GM12878 (cell line): ENCODE data around the gene GRIK5. TPM values are rescaled to one million over a fixed set of nuclear protein-coding genes. Genes with fewer than 3 reads are reported as not detected.

ENCODE experiments used
- ATAC-seq: fragments of 200-7000 bp; cut with Tn5 transposase; 3 replicates; pipeline ENCODE4 v1.9.1; 2020; ENCODE audit warnings: mild to moderate bottlenecking, moderate library complexity
- BruUV-seq: library from RNA; stranded (reverse); fragments of 400-500 nt; replicated peaks from 2 replicates; lab custom pipeline; 2021; lab: Mats Ljungman, UMichigan
- CTCF ChIA-PET: fragments of 300-600 bp; sonication (Branson Sonifier 250); formaldehyde crosslinking; extraction: SDS; loops from one replicate; lab custom pipeline; 2021; ENCODE audit warnings: inconsistent platforms; lab: Yijun Ruan, JAX
- POLR2A ChIA-PET: fragments of 350-600 bp; formaldehyde crosslinking; extraction: SDS; loops from one replicate; lab custom pipeline; 2021; ENCODE audit warnings: inconsistent platforms; lab: Charles Lee
- RAD21 ChIA-PET: fragments of 300-600 bp; sonication (Branson Sonifier 250); formaldehyde crosslinking; loops from one replicate; lab custom pipeline; 2023; ENCODE audit warnings: antibody characterized with exemption; ENCODE audit not compliant: unreplicated experiment; lab: Charles Lee
- SMC1A ChIA-PET: fragments of 300-600 bp; sonication (Branson Sonifier 250); formaldehyde crosslinking; loops from one replicate; lab custom pipeline; 2023; ENCODE audit not compliant: unreplicated experiment, uncharacterized antibody; lab: Charles Lee
- DNase-seq: peaks from one replicate; pipeline ENCODE4 v3.0.0-alpha.2; 2011; ENCODE audit warnings: low read depth, low spot score
- FAIRE-seq: peaks from 3 replicates; lab custom pipeline; 2011; peaks lifted over from hg19 to GRCh38; lab: Jason Lieb, UNC
- H2AFZ ChIP-seq: 2 replicates; pipeline ENCODE4 v1.6.0; 2011; ENCODE audit warnings: low read depth, low read length, control low read depth; ENCODE audit not compliant: control insufficient read depth
- H3K27ac ChIP-seq: 2 replicates; pipeline ENCODE4 v1.5.1; 2011; ENCODE audit warnings: control low read depth; ENCODE audit not compliant: control insufficient read depth, insufficient read depth
- H3K27me3 ChIP-seq, 2 experiments: replicated peaks in 1 of 2; 2 replicates each; pipeline versions ENCODE4 v1.6.0 to v1.6.1; 2011; ENCODE audit warnings: low read length in 1 of 2; ENCODE audit not compliant: control insufficient read depth in 2 of 2, insufficient read depth in 2 of 2
- H3K36me3 ChIP-seq, 2 experiments: 2 replicates each; pipeline ENCODE4 v1.5.1; 2011; ENCODE audit warnings: low read length in 1 of 2; ENCODE audit not compliant: control insufficient read depth in 2 of 2, insufficient read depth in 2 of 2
- H3K4me1 ChIP-seq: 2 replicates; pipeline ENCODE4 v1.6.1; 2011; ENCODE audit warnings: mild to moderate bottlenecking, low read length, moderate library complexity, mixed read lengths; ENCODE audit not compliant: control insufficient read depth, insufficient read depth
- H3K4me2 ChIP-seq: 2 replicates; pipeline ENCODE4 v1.6.0; 2011; ENCODE audit warnings: control low read depth; ENCODE audit not compliant: control insufficient read depth, insufficient read depth
- H3K4me3 ChIP-seq: fragments of 200-600 bp; sonication (generic); 2 replicates; pipeline ENCODE4 v1.5.1; 2016
- H3K79me2 ChIP-seq: 2 replicates; pipeline ENCODE4 v1.6.0; 2011; ENCODE audit warnings: low read length; ENCODE audit not compliant: control insufficient read depth, insufficient read depth
- H3K9ac ChIP-seq: 2 replicates; pipeline ENCODE4 v1.8.0; 2011; ENCODE audit warnings: low read length, control low read depth, mixed read lengths; ENCODE audit not compliant: control insufficient read depth, insufficient read depth
- H3K9me3 ChIP-seq: replicated peaks from 3 replicates; pipeline ENCODE4 v1.5.1; 2011; ENCODE audit warnings: mild to moderate bottlenecking, low read length; ENCODE audit not compliant: control insufficient read depth, insufficient read depth
- H4K20me1 ChIP-seq: 2 replicates; pipeline ENCODE4 v1.6.0; 2011; ENCODE audit not compliant: control insufficient read depth, insufficient read depth
- BRCA1 ChIP-seq: IDR thresholded peaks from 2 replicates; pipeline ENCODE4 v1.6.1; 2011; ENCODE audit warnings: low read depth, low read length, improper control_type of control experiment
- CREB1 ChIP-seq: IDR thresholded peaks from 2 replicates; pipeline ENCODE4 v1.6.1; 2012; ENCODE audit warnings: low read depth, mild to moderate bottlenecking, inconsistent platforms
- CREM ChIP-seq: IDR thresholded peaks from 2 replicates; pipeline ENCODE4 v1.6.1; 2014; ENCODE audit warnings: antibody characterized with exemption, low read depth
- EGR1 ChIP-seq, 2 experiments: IDR thresholded peaks; 1 replicate in 1 of 2; 2 replicates in 1 of 2; pipeline ENCODE4 v1.6.1; 2011 to 2012; ENCODE audit warnings: low read depth in 2 of 2, low read length in 2 of 2, borderline replicate concordance in 1 of 2, mild to moderate bottlenecking in 1 of 2, moderate library complexity in 1 of 2
- EP300 ChIP-seq, 2 experiments: fragments of 150-350 bp in 1 of 2; IDR thresholded peaks; 2 replicates each; pipeline ENCODE4 v1.6.1; 2011 to 2012; ENCODE audit warnings: low read depth in 2 of 2, low read length in 2 of 2, borderline replicate concordance in 1 of 2, improper control_type of control experiment in 1 of 2, inconsistent platforms in 1 of 2; ENCODE audit not compliant: control insufficient read depth in 1 of 2
- ETV6 ChIP-seq, 2 experiments: fragments of 450-650 bp in 1 of 2; IDR thresholded peaks in 1 of 2; conservative IDR thresholded peaks in 1 of 2; 2 replicates each; pipeline ENCODE4 v1.6.1; 2014; ENCODE audit warnings: antibody characterized with exemption in 1 of 2, borderline replicate concordance in 1 of 2, low read depth in 1 of 2, mild to moderate bottlenecking in 1 of 2, moderate library complexity in 1 of 2
- JUND ChIP-seq: IDR thresholded peaks from 2 replicates; pipeline ENCODE4 v1.6.1; 2012; ENCODE audit warnings: low read depth, mild to moderate bottlenecking, low read length, improper control_type of control experiment, moderate library complexity
- MYC ChIP-seq: IDR thresholded peaks from 2 replicates; pipeline ENCODE4 v1.6.1; 2011; ENCODE audit warnings: mild to moderate bottlenecking, low read length, moderate library complexity, inconsistent platforms; ENCODE audit not compliant: insufficient read depth, insufficient replicate concordance, insufficient read length, severe bottlenecking
- NBN ChIP-seq: fragments of 450-650 bp; IDR thresholded peaks from 2 replicates; pipeline ENCODE4 v1.6.1; 2016
- POLR2AphosphoS5 ChIP-seq: IDR thresholded peaks from 2 replicates; pipeline ENCODE4 v1.6.1; 2011; ENCODE audit warnings: mild to moderate bottlenecking, low read length, inconsistent platforms
- RELA ChIP-seq: fragments of 450-650 bp; IDR thresholded peaks from 2 replicates; pipeline ENCODE4 v1.8.0; 2014; ENCODE audit warnings: borderline replicate concordance; ENCODE audit not compliant: partially characterized antibody
- SREBF2 ChIP-seq: IDR thresholded peaks from 2 replicates; pipeline ENCODE4 v1.6.1; 2012; ENCODE audit warnings: mild to moderate bottlenecking, low read length
- ZSCAN29 ChIP-seq: fragments of 450-650 bp; IDR thresholded peaks from 2 replicates; pipeline ENCODE4 v1.6.1; 2017; ENCODE audit warnings: mild to moderate bottlenecking, moderate library complexity
- WGBS: methylation state at CpG from one replicate; pipeline ENCODE4 v1.1.6; 2016; ENCODE audit warnings: low lambda C conversion rate; ENCODE audit not compliant: insufficient replicate concordance, insufficient coverage; ENCODE audit errors: missing lambda C conversion rate; 5-methylcytosine and 5-hydroxymethylcytosine counted together
- in situ Hi-C: fragments of 300-500 bp; cut with MboI; formaldehyde crosslinking; loops from 9 replicates; pipeline ENCODE4 v1.14.3; 2018; ENCODE audit warnings: mixed read lengths
- intact Hi-C: fragments of 100-400 bp; cut with micrococcal nuclease; formaldehyde crosslinking; loops from one replicate; pipeline ENCODE4 v1.14.2; 2022; ENCODE audit not compliant: unreplicated experiment
- polyA plus RNA-seq, 11 experiments: library from polyadenylated mRNA; depleted of rRNA in 4 of 11; unstranded in 6 of 11; stranded (reverse) in 5 of 11; fragments of >200 nt; fragmentation: Nextera tagmentation in 4 of 11; fragmentation: Illumina TruSeq in 1 of 11; extraction: Ambion mirVana in 4 of 11; extraction: Trizol in 1 of 11; gene quantifications; 1 replicate in 1 of 11; 2 replicates in 10 of 11; pipeline versions ENCODE4 v1.2.1 to v1.2.3, GENCODE V29; 2011 to 2016; ENCODE audit warnings: inconsistent platforms in 2 of 11, missing spikeins in 2 of 11, low read depth in 1 of 11
- total RNA-seq, 4 experiments: library from RNA; depleted of rRNA in 3 of 4; stranded (reverse); fragments of >200 nt in 3 of 4; fragmentation: Illumina TruSeq in 1 of 4; extraction: Trizol in 1 of 4; gene quantifications; 2 replicates each; pipeline versions ENCODE4 v1.2.1 to v1.2.3, GENCODE V29; 2013 to 2021
- TF ChIP-seq, protein P1 (sequence below): fragments of 450-650 bp; IDR thresholded peaks from 2 replicates; pipeline ENCODE4 v1.6.1; 2017; ENCODE audit warnings: mild to moderate bottlenecking, low read depth, inconsistent platforms; ENCODE audit not compliant: poor library complexity, severe bottlenecking
- TF ChIP-seq, protein P2 (sequence below): IDR thresholded peaks from 2 replicates; pipeline ENCODE4 v1.6.1; 2012; ENCODE audit warnings: low read depth, low read length, improper control_type of control experiment

Gene GRIK5
- total and polyA plus RNA-seq, 10 of the 15 experiments (the other 5 are each of a cell fraction or from before 2014, with no cell fraction given): 0.03 to 0.23 (median 0.07) TPM; not detected in 3

- intact Hi-C loops (no loop called here), in situ Hi-C loops (no loop called here)
- no peak for FAIRE-seq
- no peak for DNase-seq
- no peak overlapping the region for H3K4me3 ChIP-seq
- no peaks in the 10 kb centered on the region for H3K4me1 ChIP-seq
- no peak overlapping the region for H2AFZ ChIP-seq
- H3K4me2 ChIP-seq: no peak overlapping the region
- no peaks in the 10 kb centered on the region for H3K36me3 ChIP-seq
- WGBS: 40% methylated on average over 6 of the region's 6 CpGs
- RAD21 ChIA-PET: no interaction called here
- CTCF ChIA-PET: interaction anchor here (1.9 kb wide), 1 partner anchor 10 kb away, joined by 15 read pairs; no protein-coding TSS in a partner anchor
- no peaks in the 10 kb centered on the region for H3K9me3 ChIP-seq
- no peak overlapping the region for H3K27ac ChIP-seq
- TF ChIP-seq ZSCAN29 (no peak), BRCA1 (no peak), NBN (no peak), EGR1 (IDR thresholded peaks at IDR 0.05; ENCODE audit: borderline replicate concordance in 1 of 2, low read depth in 2 of 2, low read length in 2 of 2) (no peak), JUND (no peak), POLR2AphosphoS5 (no peak), ETV6 (conservative IDR thresholded peaks at IDR 0.05 in 1 of 2, IDR thresholded peaks at IDR 0.05 in 1 of 2; ENCODE audit: borderline replicate concordance in 1 of 2, low read depth in 1 of 2) (no peak), CREB1 (no peak), CREM (no peak), MYC (no peak), RELA (no peak), EP300 (IDR thresholded peaks at IDR 0.05; ENCODE audit: borderline replicate concordance in 1 of 2, control insufficient read depth in 1 of 2, low read depth in 2 of 2, low read length in 2 of 2) (no peak), SREBF2 (no peak)
- TF ChIP-seq, protein P1, sequence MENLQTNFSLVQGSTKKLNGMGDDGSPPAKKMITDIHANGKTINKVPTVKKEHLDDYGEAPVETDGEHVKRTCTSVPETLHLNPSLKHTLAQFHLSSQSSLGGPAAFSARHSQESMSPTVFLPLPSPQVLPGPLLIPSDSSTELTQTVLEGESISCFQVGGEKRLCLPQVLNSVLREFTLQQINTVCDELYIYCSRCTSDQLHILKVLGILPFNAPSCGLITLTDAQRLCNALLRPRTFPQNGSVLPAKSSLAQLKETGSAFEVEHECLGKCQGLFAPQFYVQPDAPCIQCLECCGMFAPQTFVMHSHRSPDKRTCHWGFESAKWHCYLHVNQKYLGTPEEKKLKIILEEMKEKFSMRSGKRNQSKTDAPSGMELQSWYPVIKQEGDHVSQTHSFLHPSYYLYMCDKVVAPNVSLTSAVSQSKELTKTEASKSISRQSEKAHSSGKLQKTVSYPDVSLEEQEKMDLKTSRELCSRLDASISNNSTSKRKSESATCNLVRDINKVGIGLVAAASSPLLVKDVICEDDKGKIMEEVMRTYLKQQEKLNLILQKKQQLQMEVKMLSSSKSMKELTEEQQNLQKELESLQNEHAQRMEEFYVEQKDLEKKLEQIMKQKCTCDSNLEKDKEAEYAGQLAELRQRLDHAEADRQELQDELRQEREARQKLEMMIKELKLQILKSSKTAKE: no peak
- TF ChIP-seq, protein P2, sequence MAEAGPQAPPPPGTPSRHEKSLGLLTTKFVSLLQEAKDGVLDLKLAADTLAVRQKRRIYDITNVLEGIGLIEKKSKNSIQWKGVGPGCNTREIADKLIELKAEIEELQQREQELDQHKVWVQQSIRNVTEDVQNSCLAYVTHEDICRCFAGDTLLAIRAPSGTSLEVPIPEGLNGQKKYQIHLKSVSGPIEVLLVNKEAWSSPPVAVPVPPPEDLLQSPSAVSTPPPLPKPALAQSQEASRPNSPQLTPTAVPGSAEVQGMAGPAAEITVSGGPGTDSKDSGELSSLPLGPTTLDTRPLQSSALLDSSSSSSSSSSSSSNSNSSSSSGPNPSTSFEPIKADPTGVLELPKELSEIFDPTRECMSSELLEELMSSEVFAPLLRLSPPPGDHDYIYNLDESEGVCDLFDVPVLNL: no peak
- no peaks in the 10 kb centered on the region for H3K27me3 ChIP-seq
- BruUV-seq: no TSS peak
- H3K79me2 ChIP-seq: no peaks in the 10 kb centered on the region
- no peaks in the 10 kb centered on the region for H4K20me1 ChIP-seq
- POLR2A ChIA-PET: no interaction called here
- no peak for ATAC-seq
- no peak overlapping the region for H3K9ac ChIP-seq
- SMC1A ChIA-PET: interaction anchor here (0.5 kb wide), 1 partner anchor 33 kb away, joined by 3 read pairs; no protein-coding TSS in a partner anchor
Observed at GRCh38 chr19:42038666-42039065, 31.3 kb downstream of the GRIK5 start.
